OCI-LY7 (cell line): ENCODE data around the gene ZMIZ1. TPM values are rescaled to one million over a fixed set of nuclear protein-coding genes. Genes with fewer than 3 reads are reported as not detected.

ENCODE experiments used
- BruUV-seq: library from RNA; stranded (reverse); fragments of 400-500 nt; replicated peaks from 2 replicates; lab custom pipeline; 2021; lab: Mats Ljungman, UMichigan
- CTCF ChIA-PET: fragments of 300-600 bp; sonication (Branson Sonifier 250); formaldehyde crosslinking; loops from one replicate; lab custom pipeline; 2022; ENCODE audit warnings: antibody characterized with exemption; ENCODE audit not compliant: unreplicated experiment; lab: Charles Lee
- POLR2A ChIA-PET: fragments of 300-600 bp; sonication (Branson Sonifier 250); formaldehyde crosslinking; loops from one replicate; lab custom pipeline; 2022; ENCODE audit warnings: antibody characterized with exemption; lab: Charles Lee
- DNase-seq: peaks from one replicate; pipeline ENCODE4 v3.0.0-alpha.2; 2015; ENCODE audit warnings: low spot score
- H2AFZ ChIP-seq: fragments of 200-600 bp; sonication (generic), shearing (Covaris generic); 2 replicates; pipeline ENCODE4 v1.6.1; 2014; ENCODE audit warnings: mild to moderate bottlenecking, antibody characterized with exemption, low read length, moderate library complexity
- H3K27ac ChIP-seq: fragments of 200-600 bp; sonication (generic); 2 replicates; pipeline ENCODE4 v1.5.1; 2014; ENCODE audit warnings: mixed run types, low read depth, mild to moderate bottlenecking, moderate library complexity, low read length, inconsistent platforms; ENCODE audit not compliant: poor library complexity, severe bottlenecking
- H3K36me3 ChIP-seq: fragments of 200-600 bp; sonication (generic); 2 replicates; pipeline ENCODE4 v1.6.1; 2014; ENCODE audit warnings: mild to moderate bottlenecking, antibody characterized with exemption, low read length, moderate library complexity, mixed read lengths; ENCODE audit not compliant: insufficient read depth
- H3K4me1 ChIP-seq: fragments of 200-600 bp; sonication (generic); 2 replicates; pipeline ENCODE4 v1.5.1; 2014; ENCODE audit warnings: mild to moderate bottlenecking, low read length; ENCODE audit not compliant: insufficient read depth, poor library complexity, severe bottlenecking
- H3K4me2 ChIP-seq: fragments of 200-600 bp; sonication (generic); 2 replicates; pipeline ENCODE4 v1.6.1; 2014; ENCODE audit warnings: mild to moderate bottlenecking, low read length
- H3K4me3 ChIP-seq: fragments of 200-600 bp; sonication (generic); 2 replicates; pipeline ENCODE4 v1.5.1; 2014; ENCODE audit warnings: mild to moderate bottlenecking, low read depth, low read length; ENCODE audit not compliant: poor library complexity, severe bottlenecking
- H3K79me2 ChIP-seq: fragments of 200-600 bp; sonication (generic); 2 replicates; pipeline ENCODE4 v1.6.1; 2016; ENCODE audit warnings: low read depth, mild to moderate bottlenecking, low read length, moderate library complexity, mixed read lengths; ENCODE audit not compliant: insufficient read depth
- H3K9me2 ChIP-seq: fragments of 200-600 bp; sonication (generic); 2 replicates; pipeline ENCODE4 v1.6.1; 2016; ENCODE audit warnings: mild to moderate bottlenecking, low read length, mixed read lengths; ENCODE audit not compliant: insufficient read depth
- H3K9me3 ChIP-seq: fragments of 200-600 bp; sonication (generic); 2 replicates; pipeline ENCODE4 v1.6.1; 2014; ENCODE audit warnings: mild to moderate bottlenecking, mixed run types, low read length, mixed read lengths
- H4K20me1 ChIP-seq: fragments of 200-600 bp; sonication (generic); 2 replicates; pipeline ENCODE4 v1.6.1; 2014; ENCODE audit warnings: mild to moderate bottlenecking, antibody characterized with exemption, low read length, moderate library complexity, mixed read lengths; ENCODE audit not compliant: insufficient read depth
- EZH2phosphoT487 ChIP-seq: fragments of 200-600 bp; sonication (generic); IDR thresholded peaks from 2 replicates; pipeline ENCODE4 v1.6.1; 2018; ENCODE audit warnings: low read depth, borderline replicate concordance, mild to moderate bottlenecking, mixed run types, antibody characterized with exemption, low read length, moderate library complexity, mixed read lengths
- intact Hi-C: fragments of 100-400 bp; cut with micrococcal nuclease; formaldehyde crosslinking; loops from one replicate; pipeline ENCODE4 v1.10.0; 2022; ENCODE audit not compliant: unreplicated experiment
- total RNA-seq, 2 experiments: library from RNA; depleted of rRNA in 1 of 2; stranded (reverse); fragments of >200 nt in 1 of 2; shearing (Covaris generic) in 1 of 2; gene quantifications; 2 replicates each; pipeline ENCODE4 v1.2.3, GENCODE V29; 2014 to 2022
- TF ChIP-seq, protein P1 (sequence below): fragments of 200-600 bp; sonication (generic); conservative IDR thresholded peaks from 2 replicates; pipeline ENCODE4 v1.5.1; 2014; ENCODE audit warnings: mild to moderate bottlenecking, antibody characterized with exemption, low read length, moderate library complexity, mixed read lengths

The ZMIZ1 gene
- total RNA-seq, 2 experiments from 2014 or later = 20.4 to 66.9 TPM

DNA sequence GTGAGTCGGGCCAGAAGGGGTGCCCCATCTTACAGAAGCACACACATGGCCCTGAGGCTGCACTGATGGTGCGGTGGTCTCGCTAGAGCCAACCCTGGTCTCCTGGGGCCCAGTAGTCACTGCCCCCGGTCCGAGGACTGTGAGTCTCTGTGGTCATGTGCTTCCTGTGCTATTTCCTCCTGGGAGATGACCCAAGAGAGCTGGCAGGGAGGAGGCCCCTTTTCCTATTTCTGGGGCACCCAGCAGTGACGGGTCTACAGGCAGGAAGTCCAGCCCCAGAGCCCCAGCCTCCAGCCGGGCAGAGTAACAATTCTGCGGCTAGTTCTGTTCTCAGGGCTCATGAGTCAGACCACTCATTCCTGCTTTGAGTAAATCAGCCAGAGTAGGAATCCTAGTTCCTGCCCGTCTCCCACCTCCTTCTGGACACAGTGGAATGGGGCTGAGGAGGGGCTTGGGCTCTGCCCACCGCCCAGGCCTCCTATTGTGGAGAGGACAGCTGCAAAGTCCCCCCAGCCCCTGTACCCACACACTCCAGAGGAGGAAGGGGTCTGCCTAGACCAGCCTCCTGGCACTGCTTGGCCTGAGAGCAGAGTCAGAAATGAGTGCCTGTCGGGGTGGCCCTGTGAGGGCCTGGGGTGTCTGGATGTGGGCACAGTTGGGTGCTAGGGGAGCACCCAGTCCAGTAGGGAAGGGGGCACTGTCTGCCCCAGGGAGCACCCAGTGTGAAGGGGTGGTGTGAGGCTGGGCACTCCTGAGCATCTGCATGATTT lies 198.0 kb downstream of the ZMIZ1 start:
- Histone ChIP-seq H3K36me3 (peaks cover 13% of the 10 kb centered on the region; the same call in 1 of the 2 replicates), H3K4me3 (no peak overlapping the region), H3K27ac (peak overlapping the region; percentile 7), H4K20me1 (peaks cover 15% of the 10 kb centered on the region), H3K4me2 (peak overlapping the region; percentile 49), H3K9me3 (no peaks in the 10 kb centered on the region), H3K9me2 (no peaks in the 10 kb centered on the region), H3K79me2 (peaks cover 35% of the 10 kb centered on the region; the same call in 1 of the 2 replicates), H2AFZ (no peak overlapping the region), H3K4me1 (peaks cover 40% of the 10 kb centered on the region)
- ChIA-PET CTCF (no interaction called here), POLR2A (interaction anchor here (1.0 to 1.6 kb wide), 3 partner anchors 16 to 22 kb away, joined by 4 to 5 read pairs (median 4); no protein-coding TSS in a partner anchor)
- intact Hi-C loops = loop anchor here (2.0 kb wide), 1 partner anchor 18 kb away; no protein-coding TSS in a partner anchor
- DNase-seq = peak; percentile 45
- no TSS peak for BruUV-seq
- TF ChIP-seq, protein P1, sequence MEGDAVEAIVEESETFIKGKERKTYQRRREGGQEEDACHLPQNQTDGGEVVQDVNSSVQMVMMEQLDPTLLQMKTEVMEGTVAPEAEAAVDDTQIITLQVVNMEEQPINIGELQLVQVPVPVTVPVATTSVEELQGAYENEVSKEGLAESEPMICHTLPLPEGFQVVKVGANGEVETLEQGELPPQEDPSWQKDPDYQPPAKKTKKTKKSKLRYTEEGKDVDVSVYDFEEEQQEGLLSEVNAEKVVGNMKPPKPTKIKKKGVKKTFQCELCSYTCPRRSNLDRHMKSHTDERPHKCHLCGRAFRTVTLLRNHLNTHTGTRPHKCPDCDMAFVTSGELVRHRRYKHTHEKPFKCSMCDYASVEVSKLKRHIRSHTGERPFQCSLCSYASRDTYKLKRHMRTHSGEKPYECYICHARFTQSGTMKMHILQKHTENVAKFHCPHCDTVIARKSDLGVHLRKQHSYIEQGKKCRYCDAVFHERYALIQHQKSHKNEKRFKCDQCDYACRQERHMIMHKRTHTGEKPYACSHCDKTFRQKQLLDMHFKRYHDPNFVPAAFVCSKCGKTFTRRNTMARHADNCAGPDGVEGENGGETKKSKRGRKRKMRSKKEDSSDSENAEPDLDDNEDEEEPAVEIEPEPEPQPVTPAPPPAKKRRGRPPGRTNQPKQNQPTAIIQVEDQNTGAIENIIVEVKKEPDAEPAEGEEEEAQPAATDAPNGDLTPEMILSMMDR = no peak
- no peak for TF ChIP-seq EZH2phosphoT487

DNA sequence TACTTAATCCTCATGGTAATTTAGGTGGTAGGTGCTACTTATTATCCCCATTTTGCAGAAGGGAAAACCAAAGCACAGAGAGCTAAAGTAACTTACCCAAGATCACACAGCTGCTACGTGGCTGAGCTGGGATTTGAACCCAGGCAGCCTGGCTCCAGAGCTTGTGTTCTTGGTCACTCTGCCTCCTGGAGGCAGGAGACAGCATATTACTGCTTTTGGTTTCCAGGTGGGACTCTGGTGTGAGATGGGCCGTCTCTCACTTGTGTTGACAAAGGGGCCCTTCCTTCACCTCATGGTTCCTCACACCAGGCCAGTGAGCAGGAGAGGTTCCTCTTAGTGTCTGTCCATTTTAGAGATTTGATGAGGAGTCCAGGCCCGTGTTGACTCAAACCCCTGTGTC lies 198.7 kb downstream of the ZMIZ1 start:
- H2AFZ ChIP-seq = no peak overlapping the region
- no peak for DNase-seq
- ChIA-PET CTCF (no interaction called here), POLR2A (interaction anchor here (1.0 to 1.3 kb wide), 2 partner anchors 17 to 23 kb away, joined by 4 to 5 read pairs; no protein-coding TSS in a partner anchor)
- H3K4me3 ChIP-seq = no peak overlapping the region
- H3K79me2 ChIP-seq = peaks cover 35% of the 10 kb centered on the region; the same call in 1 of the 2 replicates
- no peak overlapping the region for H3K4me2 ChIP-seq
- no peak overlapping the region for H3K27ac ChIP-seq
- TF ChIP-seq, protein P1 = peak; percentile 52
- TF ChIP-seq EZH2phosphoT487 = no peak
- BruUV-seq = no TSS peak
- H3K4me1 ChIP-seq = peaks cover 33% of the 10 kb centered on the region
- intact Hi-C loops = loop anchor here (2.0 kb wide), 1 partner anchor 19 kb away; no protein-coding TSS in a partner anchor
- H3K9me3 ChIP-seq = no peaks in the 10 kb centered on the region
- no peaks in the 10 kb centered on the region for H3K9me2 ChIP-seq
- H3K36me3 ChIP-seq = peaks cover 13% of the 10 kb centered on the region; the same call in 1 of the 2 replicates
- peaks cover 15% of the 10 kb centered on the region for H4K20me1 ChIP-seq
